ENCODE measurements around the gene FDPS. TPM values are rescaled to one million over a fixed set of nuclear protein-coding genes. Genes with fewer than 3 reads are reported as not detected.

Gene FDPS
- total and polyA plus RNA-seq, 2 donors (not counting 1 experiment from before 2014, with no cell fraction given) = 88.3 to 128 TPM

DNA sequence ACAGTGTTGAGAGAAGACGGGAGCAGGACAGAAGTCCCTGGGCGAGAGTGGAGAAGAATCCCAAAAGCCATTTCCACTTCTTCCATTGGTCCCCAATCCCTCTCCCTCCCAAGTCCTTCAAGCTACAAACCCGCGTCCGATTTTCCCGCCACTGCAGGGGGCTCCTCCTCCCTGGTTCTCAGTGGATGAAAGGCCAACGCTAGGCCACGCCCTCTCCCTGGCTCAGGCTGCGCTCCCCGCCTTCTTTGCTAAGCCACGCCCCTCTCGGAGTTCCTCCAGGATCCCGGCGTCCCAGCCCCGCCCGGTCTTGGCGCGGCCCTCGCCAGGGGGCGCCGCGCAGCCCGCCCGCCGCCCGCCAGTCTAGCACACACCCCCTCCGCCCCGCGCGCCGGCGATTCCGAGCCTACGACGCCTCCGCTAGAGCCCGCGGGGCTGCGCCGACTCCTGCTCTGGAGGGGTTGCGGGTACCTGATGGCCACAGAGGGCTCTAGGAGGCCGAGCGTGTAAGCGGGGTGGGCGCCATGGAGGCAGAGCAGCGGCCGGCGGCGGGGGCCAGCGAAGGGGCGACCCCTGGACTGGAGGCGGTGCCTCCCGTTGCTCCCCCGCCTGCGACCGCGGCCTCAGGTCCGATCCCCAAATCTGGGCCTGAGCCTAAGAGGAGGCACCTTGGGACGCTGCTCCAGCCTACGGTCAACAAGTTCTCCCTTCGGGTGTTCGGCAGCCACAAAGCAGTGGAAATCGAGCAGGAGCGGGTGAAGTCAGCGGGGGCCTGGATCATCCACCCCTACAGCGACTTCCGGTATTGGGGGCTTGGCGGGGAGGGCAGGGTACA, 31.4 kb upstream of the FDPS start, which contains the start of gene HCN3:
TSS of gene HCN3 (plus strand) at position 394 of the 832 bp plus-strand sequence. CDS start at position 522, 128 bp downstream.
- peak within 1 kb of the TSS; percentile 49 to 64 (median 59) for H3K4me3 ChIP-seq (ENCODE audit: control extremely low read depth in 1 of 5, extremely low read depth in 1 of 5, insufficient read depth in 1 of 5, low read depth in 2 of 5, low read length in 4 of 5)
- CTCF ChIA-PET = interaction anchor here (0.7 to 1.3 kb wide), 6 partner anchors 26 to 227 kb away, joined by 3 to 7 read pairs (median 4); partner anchors contain the start of gene RUSC1

More for the DNA sequence above, 31.4 kb upstream of the FDPS start, which contains the start of gene HCN3:
- intact Hi-C loops (cut with micrococcal nuclease) = loop anchor here (1.0 to 5.0 kb wide), 6 partner anchors 15 to 190 kb away; partner anchors contain the start of genes FDPS and SCAMP3
- ATAC-seq (ENCODE audit: low read depth) (peak; percentile 75), DNase-seq (peak; percentile 95)
- Mint-ChIP-seq H3K4me3 (peak within 1 kb of the TSS; percentile 83), H3K4me1 (peaks cover 35% of the 10 kb centered on the region), H3K27me3 (no peaks in the 10 kb centered on the region), H3K27ac (peak within 1 kb of the TSS; percentile 41), H3K9me3 (ENCODE audit: insufficient read depth) (no peaks in the 10 kb centered on the region)
- peak within 1 kb of the TSS in 1 of 2 donors; percentile 33 for H3K27ac ChIP-seq (ENCODE audit: low read length in 2 of 2)
- H2AFZ ChIP-seq (ENCODE audit: insufficient read depth, low read depth, low read length, poor library complexity, severe bottlenecking) = peak within 1 kb of the TSS; percentile 88
- peak within 1 kb of the TSS; percentile 76 for H3K9ac ChIP-seq (ENCODE audit: low read length)
- POLR2A ChIA-PET = interaction anchor here (0.7 to 1.0 kb wide), 2 partner anchors 46 to 72 kb away, joined by 4 to 8 read pairs; no protein-coding TSS in a partner anchor
- H3K79me2 ChIP-seq (ENCODE audit: control insufficient read depth, insufficient read depth, low read length) = peaks cover 14% of the 10 kb centered on the region
- no peaks in the 10 kb centered on the region for H3K36me3 ChIP-seq (replicated peaks in 1 of 2; ENCODE audit: control extremely low read depth in 1 of 2, control insufficient read depth in 1 of 2, extremely low read depth in 1 of 2, insufficient read depth in 2 of 2, low read length in 1 of 2)
- TF ChIP-seq EZH2 (IDR thresholded peaks at IDR 0.05; ENCODE audit: borderline replicate concordance, insufficient read depth, low read depth, low read length, poor library complexity, severe bottlenecking) (no peak), CTCF (IDR thresholded peaks at IDR 0.05) (peak; percentile 76)
- H3K4me2 ChIP-seq (replicated peaks; ENCODE audit: low read depth, low read length, poor library complexity, severe bottlenecking) = peak within 1 kb of the TSS; percentile 100
- H3K9me3 ChIP-seq (ENCODE audit: control extremely low read depth in 1 of 3, control insufficient read depth in 2 of 3, insufficient read depth in 1 of 3, low read length in 2 of 3) = no peaks in the 10 kb centered on the region
- H3K27me3 ChIP-seq (replicated peaks in 1 of 4; ENCODE audit: control extremely low read depth in 1 of 4, control insufficient read depth in 3 of 4, insufficient read depth in 4 of 4, low read length in 3 of 4) = no peaks in the 10 kb centered on the region
- H3K4me1 ChIP-seq (ENCODE audit: control insufficient read depth in 2 of 2, insufficient read depth in 2 of 2, low read length in 2 of 2) = peaks cover 25 to 36% of the 10 kb centered on the region in 2 donors
- 2% methylated on average over 67 of the region's 68 CpGs for WGBS (ENCODE audit: insufficient coverage)
- H4K20me1 ChIP-seq (ENCODE audit: control insufficient read depth, insufficient read depth, low read length, poor library complexity, severe bottlenecking) = peaks cover 5% of the 10 kb centered on the region
